H9 (cell line): ENCODE results near the gene TRPT1. TPM values are rescaled to one million over a fixed set of nuclear protein-coding genes. Genes with fewer than 3 reads are reported as not detected.

Experiments used
- DNase-seq: peaks from one replicate; pipeline ENCODE4 v3.0.0-alpha.2; 2017
- H2AFZ ChIP-seq: one replicate; pipeline ENCODE4 v1.6.1; 2013; ENCODE audit warnings: mild to moderate bottlenecking, low read length, control low read depth, moderate library complexity
- H2AK5ac ChIP-seq: 2 replicates; pipeline ENCODE4 v1.6.1; 2013; ENCODE audit warnings: low read length, control low read depth, mixed read lengths; ENCODE audit not compliant: insufficient read length
- H2BK120ac ChIP-seq: one replicate; pipeline ENCODE4 v1.6.1; 2013; ENCODE audit warnings: low read depth, mild to moderate bottlenecking, low read length, control low read depth, inconsistent platforms; ENCODE audit not compliant: poor library complexity, severe bottlenecking
- H2BK12ac ChIP-seq: 2 replicates; pipeline ENCODE4 v1.6.1; 2013; ENCODE audit warnings: low read length, control low read depth, mixed read lengths, low read depth; ENCODE audit not compliant: insufficient read length
- H2BK15ac ChIP-seq: 2 replicates; pipeline ENCODE4 v1.6.1; 2013; ENCODE audit warnings: low read depth, low read length, control low read depth
- H2BK20ac ChIP-seq: one replicate; pipeline ENCODE4 v1.6.1; 2013; ENCODE audit warnings: low read depth, mild to moderate bottlenecking, low read length, control low read depth, inconsistent platforms; ENCODE audit not compliant: poor library complexity, severe bottlenecking
- H2BK5ac ChIP-seq: 2 replicates; pipeline ENCODE4 v1.6.1; 2013; ENCODE audit warnings: low read length, control low read depth, mixed read lengths; ENCODE audit not compliant: insufficient read length
- H3K14ac ChIP-seq: 2 replicates; pipeline ENCODE4 v1.6.1; 2013; ENCODE audit warnings: low read length, control low read depth; ENCODE audit not compliant: insufficient read depth
- H3K18ac ChIP-seq: 2 replicates; pipeline ENCODE4 v1.6.1; 2013; ENCODE audit warnings: low read depth, mild to moderate bottlenecking, mixed read lengths, low read length, control low read depth; ENCODE audit not compliant: insufficient read length
- H3K23ac ChIP-seq: 2 replicates; pipeline ENCODE4 v1.6.1; 2013; ENCODE audit warnings: low read length, control low read depth, mixed read lengths, low read depth; ENCODE audit not compliant: insufficient read length
- H3K23me2 ChIP-seq: 2 replicates; pipeline ENCODE4 v1.6.1; 2013; ENCODE audit warnings: low read depth, mild to moderate bottlenecking, mixed read lengths, low read length, control low read depth; ENCODE audit not compliant: insufficient read length, poor library complexity, severe bottlenecking
- H3K27ac ChIP-seq: 2 replicates; pipeline ENCODE4 v1.5.1; 2013; ENCODE audit warnings: low read length, control low read depth, mixed read lengths, low read depth; ENCODE audit not compliant: insufficient read length
- H3K27me3 ChIP-seq: 2 replicates; pipeline ENCODE4 v1.6.1; 2013; ENCODE audit warnings: low read length, control low read depth, inconsistent platforms; ENCODE audit not compliant: insufficient read depth
- H3K4ac ChIP-seq: 2 replicates; pipeline ENCODE4 v1.6.1; 2013; ENCODE audit warnings: low read depth, mild to moderate bottlenecking, control low read depth, inconsistent platforms, low read length, moderate library complexity
- H3K4me1 ChIP-seq: 2 replicates; pipeline ENCODE4 v1.6.1; 2013; ENCODE audit warnings: low read length, control low read depth, inconsistent platforms; ENCODE audit not compliant: insufficient read depth
- H3K4me2 ChIP-seq: 2 replicates; pipeline ENCODE4 v1.6.1; 2013; ENCODE audit warnings: low read length, control low read depth, mixed read lengths; ENCODE audit not compliant: insufficient read length, insufficient read depth
- H3K56ac ChIP-seq: 2 replicates; pipeline ENCODE4 v1.6.1; 2013; ENCODE audit warnings: low read depth, mild to moderate bottlenecking, mixed read lengths, low read length, control low read depth; ENCODE audit not compliant: insufficient read length
- H3K79me1 ChIP-seq: 2 replicates; pipeline ENCODE4 v1.6.1; 2013; ENCODE audit warnings: low read depth, mild to moderate bottlenecking, moderate library complexity, low read length, control low read depth, inconsistent platforms; ENCODE audit not compliant: insufficient read depth, poor library complexity, severe bottlenecking
- H3K79me2 ChIP-seq: 2 replicates; pipeline ENCODE4 v1.6.1; 2013; ENCODE audit warnings: low read length, control low read depth, inconsistent platforms; ENCODE audit not compliant: insufficient read depth
- H3K9ac ChIP-seq: 2 replicates; pipeline ENCODE4 v1.6.1; 2013; ENCODE audit warnings: low read length, control low read depth, mixed read lengths; ENCODE audit not compliant: insufficient read length; ENCODE audit errors: extremely low read depth
- H3K9me3 ChIP-seq: one replicate; pipeline ENCODE4 v1.6.1; 2013; ENCODE audit warnings: low read depth, low read length, inconsistent platforms; ENCODE audit not compliant: control insufficient read depth
- H3T11ph ChIP-seq: one replicate; pipeline ENCODE4 v1.6.1; 2013; ENCODE audit warnings: mild to moderate bottlenecking, low read length, control low read depth, inconsistent platforms
- H4K20me1 ChIP-seq: one replicate; pipeline ENCODE4 v1.6.1; 2013; ENCODE audit not compliant: control insufficient read depth, insufficient read length, insufficient read depth
- H4K5ac ChIP-seq: 2 replicates; pipeline ENCODE4 v1.6.1; 2013; ENCODE audit warnings: low read depth, mild to moderate bottlenecking, mixed read lengths, low read length, control low read depth; ENCODE audit not compliant: insufficient read length
- H4K8ac ChIP-seq: replicated peaks from 2 replicates; pipeline ENCODE4 v1.6.1; 2013; ENCODE audit warnings: low read length, control low read depth, mixed read lengths, low read depth; ENCODE audit not compliant: insufficient read length
- H4K91ac ChIP-seq: 2 replicates; pipeline ENCODE4 v1.6.1; 2013; ENCODE audit warnings: low read depth, mild to moderate bottlenecking, moderate library complexity, mixed read lengths, low read length, control low read depth; ENCODE audit not compliant: insufficient read length
- H3K27ac Mint-ChIP-seq, 3 experiments: 2 replicates in 2 of 3; 3 replicates in 1 of 3; pipeline ENCODE4 v1.8.0; 2020 to 2021; ENCODE audit warnings: mixed read lengths in 3 of 3, mild to moderate bottlenecking in 1 of 3, moderate library complexity in 1 of 3
- H3K27me3 Mint-ChIP-seq: 2 replicates; pipeline ENCODE4 v1.8.0; 2021; ENCODE audit warnings: low read depth, mild to moderate bottlenecking, moderate library complexity, mixed read lengths
- H3K36me3 Mint-ChIP-seq, 3 experiments: 2 replicates in 2 of 3; 3 replicates in 1 of 3; pipeline ENCODE4 v1.8.0; 2020 to 2021; ENCODE audit warnings: low read depth in 3 of 3, mixed read lengths in 3 of 3; ENCODE audit not compliant: insufficient read depth in 1 of 3
- H3K4me1 Mint-ChIP-seq, 2 experiments: 2 replicates each; pipeline ENCODE4 v1.8.0; 2020; ENCODE audit warnings: mixed read lengths in 2 of 2
- H3K4me3 Mint-ChIP-seq, 2 experiments: 2 replicates in 1 of 2; 3 replicates in 1 of 2; pipeline ENCODE4 v1.8.0; 2020 to 2021; ENCODE audit warnings: mild to moderate bottlenecking in 2 of 2, mixed read lengths in 2 of 2, moderate library complexity in 1 of 2
- H3K9me3 Mint-ChIP-seq, 2 experiments: 2 replicates in 1 of 2; 3 replicates in 1 of 2; pipeline ENCODE4 v1.8.0; 2020; ENCODE audit warnings: mild to moderate bottlenecking in 2 of 2, mixed read lengths in 2 of 2, moderate library complexity in 1 of 2
- CTCF ChIP-seq: fragments of 200-600 bp; sonication (generic); conservative IDR thresholded peaks from 3 replicates; pipeline ENCODE4 v1.8.0; 2021; ENCODE audit warnings: antibody characterized with exemption, mild to moderate bottlenecking
- WGBS: extraction: QIAGEN DNeasy Blood & Tissue Kit; methylation state at CpG from one replicate; pipeline ENCODE4 v1.1.7; 2013; ENCODE audit warnings: missing lambda C conversion rate, low lambda C conversion rate, mixed read lengths; ENCODE audit not compliant: insufficient read length; ENCODE audit errors: extremely low coverage; 5-methylcytosine and 5-hydroxymethylcytosine counted together
- total RNA-seq: library from RNA; stranded (reverse); gene quantifications from 2 replicates; pipeline ENCODE4 v1.2.1, GENCODE V29; 2021

Gene TRPT1
- total RNA-seq, 1 experiment from 2014 or later: 33.6 TPM

- no peak for DNase-seq
- Mint-ChIP-seq H3K27me3 (no peaks in the 10 kb centered on the region), H3K4me3 (peak overlapping the region in 1 of 2 experiments; percentile 26; a peak in 1 of 5 replicates), H3K4me1 (peaks cover 28 to 30% of the 10 kb centered on the region in 2 experiments), H3K36me3 (peaks cover 10 to 40% (median 23%) of the 10 kb centered on the region in 3 experiments), H3K27ac (no peak overlapping the region), H3K9me3 (no peaks in the 10 kb centered on the region)
- Histone ChIP-seq H2BK12ac (no peak overlapping the region), H2BK5ac (no peak overlapping the region), H3T11ph (no peak overlapping the region), H4K20me1 (no peaks in the 10 kb centered on the region), H3K79me2 (peaks cover 2% of the 10 kb centered on the region; the same call in 1 of the 2 replicates), H3K18ac (no peak overlapping the region), H4K5ac (no peak overlapping the region), H2AK5ac (no peak overlapping the region), H3K9ac (no peak overlapping the region), H4K8ac (no peak overlapping the region), H3K4me2 (no peak overlapping the region), H3K14ac (no peak overlapping the region), H3K79me1 (no peaks in the 10 kb centered on the region), H2BK120ac (no peak overlapping the region), H2BK15ac (no peak overlapping the region), H2AFZ (no peak overlapping the region), H3K27me3 (no peaks in the 10 kb centered on the region), H3K23ac (no peak overlapping the region), H2BK20ac (no peak overlapping the region), H3K9me3 (no peaks in the 10 kb centered on the region), H3K4ac (no peak overlapping the region), H3K27ac (no peak overlapping the region), H3K4me1 (no peaks in the 10 kb centered on the region), H4K91ac (no peak overlapping the region), H3K56ac (no peak overlapping the region), H3K23me2 (peaks cover 12% of the 10 kb centered on the region)
- no peak for TF ChIP-seq CTCF
- no CpG with 5 or more reads among the region's 5 CpGs for WGBS
These were observed 13.0 kb upstream of the TRPT1 start for GRCh38 chr11:64238999-64239398.
